HEK293 (cell line): ENCODE measurements around the gene PLEKHB1.

Experiments
- RBAK ChIP-seq: fragments of 450-650 bp; formaldehyde crosslinking; IDR thresholded peaks from 2 replicates; pipeline ENCODE4 v1.5.1; 2016; ENCODE audit warnings: missing biosample characterization, missing genetic modification characterization
- SP3 ChIP-seq: fragments of 450-650 bp; formaldehyde crosslinking; IDR thresholded peaks from 2 replicates; pipeline ENCODE4 v1.5.1; 2016; ENCODE audit warnings: missing biosample characterization, missing genetic modification characterization
- TRIM28 ChIP-seq: IDR thresholded peaks from 2 replicates; pipeline ENCODE4 v1.6.1; 2011; ENCODE audit warnings: low read length, control low read depth, borderline replicate concordance
- ZBTB20 ChIP-seq: fragments of 450-650 bp; formaldehyde crosslinking; IDR thresholded peaks from 2 replicates; pipeline ENCODE4 v1.5.1; 2016; ENCODE audit warnings: missing biosample characterization, missing genetic modification characterization
- ZNF121 ChIP-seq: fragments of 450-650 bp; formaldehyde crosslinking; IDR thresholded peaks from 2 replicates; pipeline ENCODE4 v1.5.1; 2016; ENCODE audit warnings: missing biosample characterization, missing genetic modification characterization
- ZNF133 ChIP-seq: fragments of 450-650 bp; formaldehyde crosslinking; IDR thresholded peaks from 2 replicates; pipeline ENCODE4 v1.5.1; 2016; ENCODE audit warnings: missing biosample characterization, missing genetic modification characterization
- ZNF239 ChIP-seq: fragments of 450-650 bp; formaldehyde crosslinking; IDR thresholded peaks from 2 replicates; pipeline ENCODE4 v1.5.1; 2016; ENCODE audit warnings: missing biosample characterization, missing genetic modification characterization
- ZNF24 ChIP-seq: fragments of 450-650 bp; formaldehyde crosslinking; IDR thresholded peaks from 2 replicates; pipeline ENCODE4 v1.5.1; 2016; ENCODE audit warnings: missing biosample characterization, missing genetic modification characterization
- ZNF274 ChIP-seq, 2 experiments: fragments of 200-500 bp in 1 of 2; fragments of 450-650 bp in 1 of 2; sonication (Bioruptor generic) in 1 of 2; formaldehyde crosslinking in 1 of 2; IDR thresholded peaks; 2 replicates each; pipeline versions ENCODE4 v1.5.1 to v1.6.1; 2014 to 2016; ENCODE audit warnings: borderline replicate concordance in 1 of 2, inconsistent platforms in 1 of 2, low read length in 1 of 2, missing biosample characterization in 1 of 2, missing genetic modification characterization in 1 of 2
- ZNF473 ChIP-seq: fragments of 450-650 bp; formaldehyde crosslinking; IDR thresholded peaks from 2 replicates; pipeline ENCODE4 v1.5.1; 2017; ENCODE audit warnings: missing biosample characterization, missing genetic modification characterization
- ZNF549 ChIP-seq: fragments of 450-650 bp; IDR thresholded peaks from 2 replicates; pipeline ENCODE4 v1.5.1; 2018; ENCODE audit warnings: missing biosample characterization, missing genetic modification characterization, mild to moderate bottlenecking, inconsistent platforms, moderate library complexity
- TF ChIP-seq, protein P1 (sequence below): fragments of 450-650 bp; formaldehyde crosslinking; IDR thresholded peaks from 2 replicates; pipeline ENCODE4 v1.5.1; 2016; ENCODE audit warnings: missing biosample characterization, missing genetic modification characterization
- TF ChIP-seq, protein P2 (sequence below): fragments of 450-650 bp; formaldehyde crosslinking; IDR thresholded peaks from 2 replicates; pipeline ENCODE4 v1.5.1; 2016; ENCODE audit warnings: missing biosample characterization, missing genetic modification characterization

DNA sequence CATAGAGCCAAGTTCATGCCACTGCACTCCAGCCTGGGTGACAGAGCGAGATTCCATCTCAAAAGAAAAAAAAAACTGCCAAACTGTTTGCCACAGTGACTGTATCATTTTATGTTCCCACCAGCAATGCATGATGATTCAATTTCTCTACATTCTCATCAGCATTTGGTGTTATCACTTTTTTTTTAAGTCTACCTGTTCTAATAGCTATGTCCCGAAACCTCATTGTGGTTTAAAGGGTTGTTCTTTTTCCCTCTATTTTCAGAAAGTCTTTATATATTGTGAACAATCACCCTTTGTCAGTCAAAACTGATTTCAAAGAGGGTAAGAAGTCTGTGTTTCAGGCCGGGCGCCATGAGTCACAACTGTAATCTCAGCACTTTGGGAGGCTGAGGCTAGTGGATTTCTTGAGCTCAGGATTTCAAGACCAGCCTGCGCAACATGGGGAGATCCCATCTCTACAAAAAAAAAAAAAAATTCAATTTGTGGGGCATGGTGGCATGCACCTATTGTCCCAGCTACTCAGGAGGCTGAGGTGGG, 33.7 kb upstream of the PLEKHB1 start:
- TF ChIP-seq, protein P1, sequence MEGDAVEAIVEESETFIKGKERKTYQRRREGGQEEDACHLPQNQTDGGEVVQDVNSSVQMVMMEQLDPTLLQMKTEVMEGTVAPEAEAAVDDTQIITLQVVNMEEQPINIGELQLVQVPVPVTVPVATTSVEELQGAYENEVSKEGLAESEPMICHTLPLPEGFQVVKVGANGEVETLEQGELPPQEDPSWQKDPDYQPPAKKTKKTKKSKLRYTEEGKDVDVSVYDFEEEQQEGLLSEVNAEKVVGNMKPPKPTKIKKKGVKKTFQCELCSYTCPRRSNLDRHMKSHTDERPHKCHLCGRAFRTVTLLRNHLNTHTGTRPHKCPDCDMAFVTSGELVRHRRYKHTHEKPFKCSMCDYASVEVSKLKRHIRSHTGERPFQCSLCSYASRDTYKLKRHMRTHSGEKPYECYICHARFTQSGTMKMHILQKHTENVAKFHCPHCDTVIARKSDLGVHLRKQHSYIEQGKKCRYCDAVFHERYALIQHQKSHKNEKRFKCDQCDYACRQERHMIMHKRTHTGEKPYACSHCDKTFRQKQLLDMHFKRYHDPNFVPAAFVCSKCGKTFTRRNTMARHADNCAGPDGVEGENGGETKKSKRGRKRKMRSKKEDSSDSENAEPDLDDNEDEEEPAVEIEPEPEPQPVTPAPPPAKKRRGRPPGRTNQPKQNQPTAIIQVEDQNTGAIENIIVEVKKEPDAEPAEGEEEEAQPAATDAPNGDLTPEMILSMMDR (tag by site-specific recombination), result no peak
- TF ChIP-seq ZNF274 (IDR thresholded peaks at IDR 0.05; ENCODE audit: low read length) (no peak), ZNF274 (tag by site-specific recombination; IDR thresholded peaks at IDR 0.05; ENCODE audit: borderline replicate concordance) (no peak), ZNF121 (tag by site-specific recombination) (no peak), ZNF133 (tag by site-specific recombination) (no peak), ZBTB20 (tag by site-specific recombination) (no peak), ZNF549 (tag by site-specific recombination) (no peak), SP3 (no peak), RBAK (no peak), ZNF473 (tag by site-specific recombination) (no peak), ZNF24 (tag by site-specific recombination) (no peak), ZNF239 (tag by site-specific recombination) (no peak), TRIM28 (no peak)
- TF ChIP-seq, protein P2, sequence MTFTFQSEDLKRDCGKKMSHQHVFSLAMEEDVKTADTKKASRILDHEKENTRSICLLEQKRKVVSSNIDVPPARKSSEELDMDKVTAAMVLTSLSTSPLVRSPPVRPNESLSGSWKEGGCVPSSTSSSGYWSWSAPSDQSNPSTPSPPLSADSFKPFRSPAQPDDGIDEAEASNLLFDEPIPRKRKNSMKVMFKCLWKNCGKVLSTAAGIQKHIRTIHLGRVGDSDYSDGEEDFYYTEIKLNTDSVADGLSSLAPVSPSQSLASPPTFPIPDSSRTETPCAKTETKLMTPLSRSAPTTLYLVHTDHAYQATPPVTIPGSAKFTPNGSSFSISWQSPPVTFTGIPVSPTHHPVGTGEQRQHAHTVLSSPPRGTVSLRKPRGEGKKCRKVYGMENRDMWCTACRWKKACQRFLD, result no peak
